Measurements from ENCODE around the gene MYO9A.

Gene MYO9A

GRCh38 chr15:72118017-72118978 is at the start of gene MYO9A, which contains the start of gene SENP8 (continued):
- TF ChIP-seq ZBTB21 (tag by site-specific recombination; IDR thresholded peaks at IDR 0.05), result 0 out of 2 replicates have a peak, but pooled peaks have one; percentile 69
- peak; percentile 90 for TF ChIP-seq ZFHX2 (tag by site-specific recombination; conservative IDR thresholded peaks at IDR 0.05)

GRCh38 chr15:72167445-72167844 is 49.5 kb upstream of the MYO9A start:
- Histone ChIP-seq H3K36me3 (ENCODE audit: control insufficient read depth in 2 of 2, insufficient read depth in 1 of 2, low read length in 2 of 2) (no peaks in the 10 kb centered on the region), H3K9me3 (ENCODE audit: control insufficient read depth, insufficient read depth, low read depth, low read length) (no peaks in the 10 kb centered on the region), H3K4me3 (ENCODE audit: low read depth, low read length) (no peak overlapping the region), H3K4me1 (ENCODE audit: control insufficient read depth, insufficient read depth, low read length) (peaks cover 3% of the 10 kb centered on the region; the same call in 1 of the 2 replicates), H3K27ac (ENCODE audit: extremely low read depth, low read depth, low read length) (no peak overlapping the region)
- CTCF ChIA-PET, result interaction anchor here (1.1 to 5.1 kb wide), 2 partner anchors 11 to 415 kb away, joined by 4 to 30 read pairs; no protein-coding TSS in a partner anchor
- TF ChIP-seq ZXDB (tag by site-specific recombination; IDR thresholded peaks at IDR 0.05) (no peak), ZNF426 (tag by site-specific recombination; IDR thresholded peaks at IDR 0.05) (no peak), WT1 (tag by site-specific recombination; IDR thresholded peaks at IDR 0.05) (no peak), ZNF37A (tag by site-specific recombination; IDR thresholded peaks at IDR 0.05) (no peak), MEIS1 (CRISPR knock-in tag; IDR thresholded peaks at IDR 0.05; ENCODE audit: borderline replicate concordance) (no peak), REST (tag by site-specific recombination; IDR thresholded peaks at IDR 0.05) (no peak), ZNF138 (tag by site-specific recombination; IDR thresholded peaks at IDR 0.05; ENCODE audit: borderline replicate concordance) (no peak), ZNF24 (tag by site-specific recombination; IDR thresholded peaks at IDR 0.05) (no peak), ZNF600 (tag by site-specific recombination; IDR thresholded peaks at IDR 0.05) (no peak)
- POLR2A ChIA-PET, result no interaction called here

- no peaks in the 10 kb centered on the region for H3K36me3 ChIP-seq (ENCODE audit: control insufficient read depth in 2 of 2, insufficient read depth in 1 of 2, low read length in 2 of 2)
- ChIA-PET POLR2A (no interaction called here), CTCF (interaction anchor here (0.6 to 5.1 kb wide), 3 partner anchors 11 to 415 kb away, joined by 3 to 30 read pairs (median 4); no protein-coding TSS in a partner anchor)
- no peak overlapping the region for H3K27ac ChIP-seq (ENCODE audit: extremely low read depth, low read depth, low read length)
- peaks cover 3% of the 10 kb centered on the region; the same call in 1 of the 2 replicates for H3K4me1 ChIP-seq (ENCODE audit: control insufficient read depth, insufficient read depth, low read length)
- no peak overlapping the region for H3K4me3 ChIP-seq (ENCODE audit: low read depth, low read length)
- H3K9me3 ChIP-seq (ENCODE audit: control insufficient read depth, insufficient read depth, low read depth, low read length), result no peaks in the 10 kb centered on the region
- peak; percentile 59 for TF ChIP-seq ZIC2 (tag by site-specific recombination; IDR thresholded peaks at IDR 0.05)
- TF ChIP-seq ZNF785 (tag by site-specific recombination; IDR thresholded peaks at IDR 0.05), result no peak
Observed at GRCh38 chr15:72166716-72167417, 48.9 kb upstream of the MYO9A start.

GRCh38 chr15:72163719-72164118 is 45.8 kb upstream of the MYO9A start:
- Histone ChIP-seq H3K36me3 (ENCODE audit: control insufficient read depth in 2 of 2, insufficient read depth in 1 of 2, low read length in 2 of 2) (no peaks in the 10 kb centered on the region), H3K27ac (ENCODE audit: extremely low read depth, low read depth, low read length) (no peak overlapping the region), H3K4me1 (ENCODE audit: control insufficient read depth, insufficient read depth, low read length) (peaks cover 3% of the 10 kb centered on the region; the same call in 1 of the 2 replicates), H3K4me3 (ENCODE audit: low read depth, low read length) (no peak overlapping the region), H3K9me3 (ENCODE audit: control insufficient read depth, insufficient read depth, low read depth, low read length) (no peaks in the 10 kb centered on the region)
- TF ChIP-seq ZNF660 (tag by site-specific recombination; IDR thresholded peaks at IDR 0.05) (no peak), ZNF549 (tag by site-specific recombination; IDR thresholded peaks at IDR 0.05) (no peak), YY2 (tag by site-specific recombination; IDR thresholded peaks at IDR 0.05) (no peak)
- CTCF ChIA-PET, result interaction anchor here (0.6 to 5.1 kb wide), 8 partner anchors 8 to 434 kb away, joined by 3 to 30 read pairs (median 4); no protein-coding TSS in a partner anchor
- POLR2A ChIA-PET, result interaction anchor here (1.6 kb wide), 1 partner anchor 66 kb away, joined by 5 read pairs; no protein-coding TSS in a partner anchor
